HG03139 (cell line): ENCODE results near the gene CYB561.
"Not testable (repeated sequence)": the region's sequence is repeated elsewhere in the genome, so short reads cannot be mapped to it uniquely, and the experiment has no call there.

ENCODE experiments used
- ATAC-seq: cut with Tn5 transposase; IDR thresholded peaks from one replicate; pipeline ENCODE4 v1.9.1; 2021; ENCODE audit not compliant: unreplicated experiment

The CYB561 gene

GRCh38 chr17:63479495-63480184, 33.5 kb upstream of the CYB561 start:
- no peak for ATAC-seq

- peak; percentile 70 for ATAC-seq
These were observed 32.8 kb upstream of the CYB561 start for GRCh38 chr17:63478814-63479494.

- ATAC-seq: no peak
These were observed 31.7 kb upstream of the CYB561 start for GRCh38 chr17:63477480-63478440.

GRCh38 chr17:63476854-63477479, 30.9 kb upstream of the CYB561 start, which contains the start of gene ACE:
Gene ACE, plus strand, starts transcription at chr17:63477061. Its CDS starts 34 bp downstream, at chr17:63477095.
- ATAC-seq: no peak

DNA sequence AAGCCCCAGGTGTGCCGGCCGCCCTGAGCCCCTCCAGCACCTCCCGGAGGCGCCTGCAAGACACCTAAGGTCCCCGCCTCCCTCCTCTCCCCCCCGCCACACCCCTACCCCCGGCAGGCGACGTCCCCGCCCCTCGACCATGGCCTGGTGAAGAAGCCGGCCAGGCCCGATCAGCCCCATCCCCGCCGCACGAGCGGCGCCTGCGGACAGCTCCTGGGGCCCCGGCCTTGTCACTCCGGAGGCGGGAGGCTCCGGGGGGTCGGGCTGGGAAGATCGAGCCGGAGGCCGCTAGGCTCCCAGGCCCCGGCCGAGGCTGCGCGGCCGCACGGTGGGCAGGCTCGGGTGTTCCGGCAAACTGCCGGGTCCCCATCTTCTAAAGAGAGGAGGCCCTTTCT, 30.4 kb upstream of the CYB561 start:
- no peak for ATAC-seq

GRCh38 chr17:63475491-63476412, 29.6 kb upstream of the CYB561 start:
- ATAC-seq: no peak

GRCh38 chr17:63474586-63475460, 28.7 kb upstream of the CYB561 start:
- no peak for ATAC-seq

DNA sequence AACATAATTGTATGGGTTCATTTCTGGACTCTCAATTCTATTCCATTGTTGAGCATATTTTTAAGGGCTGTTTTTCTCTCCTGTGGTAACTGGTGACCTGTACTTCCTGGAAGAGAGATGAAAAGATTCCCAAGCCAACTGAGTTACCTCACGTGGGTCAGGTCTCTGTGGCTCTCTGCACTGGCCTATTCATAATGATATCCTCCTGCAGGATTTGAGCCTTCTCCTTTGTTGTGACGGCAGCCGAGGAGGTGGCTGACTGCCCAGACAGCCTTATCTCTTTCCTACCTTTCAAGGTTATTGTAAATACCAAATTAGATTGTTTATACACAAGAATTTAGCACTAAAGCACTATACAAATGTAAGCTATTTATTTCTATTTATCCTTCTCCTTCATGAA, 28.1 kb upstream of the CYB561 start:
- no peak for ATAC-seq

GRCh38 chr17:63468099-63468498, 22.0 kb upstream of the CYB561 start:
- ATAC-seq: not testable (repeated sequence)

DNA sequence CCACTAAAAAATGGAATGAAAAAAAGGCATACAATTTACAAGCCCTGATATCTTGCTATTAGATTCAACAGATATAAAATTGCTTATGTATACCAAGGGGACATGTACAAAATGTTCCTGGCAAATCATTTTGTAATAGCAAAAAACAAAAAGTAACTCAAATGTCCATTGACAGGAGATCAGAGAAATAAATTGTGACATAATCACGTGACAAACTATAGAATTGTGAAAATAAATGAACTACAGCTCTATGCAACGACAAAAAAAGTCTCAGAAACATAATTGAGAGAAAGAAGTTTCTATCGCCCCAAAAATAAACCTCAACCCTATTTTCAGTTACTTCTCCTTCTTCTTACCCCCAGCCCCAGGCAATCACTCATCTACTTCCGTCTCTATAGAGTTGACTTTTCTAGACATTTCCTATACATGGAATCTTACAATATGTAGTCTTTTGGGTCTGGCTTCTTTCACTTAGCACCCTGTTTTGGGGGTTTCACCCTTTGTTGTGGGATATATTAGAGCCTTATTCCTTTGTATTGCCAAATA, 18.7 kb upstream of the CYB561 start:
- ATAC-seq: no peak

DNA sequence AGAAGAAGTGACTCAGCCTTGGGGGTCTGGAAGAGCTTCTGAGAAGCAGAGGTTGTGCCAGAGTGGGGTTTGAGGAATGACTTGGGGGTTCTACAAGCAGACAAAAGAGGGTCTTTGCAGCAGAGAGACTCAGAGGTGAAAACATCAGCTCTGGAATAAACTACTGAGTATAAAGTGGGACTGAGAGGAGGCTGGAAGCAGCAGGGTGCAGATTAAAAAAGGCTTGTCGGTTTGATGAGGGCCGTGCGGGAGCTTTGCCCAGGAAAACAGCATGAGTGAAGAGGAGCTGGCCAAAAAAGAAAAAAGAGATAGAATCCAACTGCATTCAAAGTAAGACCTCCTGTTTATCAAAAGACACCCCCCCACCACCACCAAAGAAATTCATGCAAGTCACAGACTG, 17.7 kb upstream of the CYB561 start:
- ATAC-seq: no peak

DNA sequence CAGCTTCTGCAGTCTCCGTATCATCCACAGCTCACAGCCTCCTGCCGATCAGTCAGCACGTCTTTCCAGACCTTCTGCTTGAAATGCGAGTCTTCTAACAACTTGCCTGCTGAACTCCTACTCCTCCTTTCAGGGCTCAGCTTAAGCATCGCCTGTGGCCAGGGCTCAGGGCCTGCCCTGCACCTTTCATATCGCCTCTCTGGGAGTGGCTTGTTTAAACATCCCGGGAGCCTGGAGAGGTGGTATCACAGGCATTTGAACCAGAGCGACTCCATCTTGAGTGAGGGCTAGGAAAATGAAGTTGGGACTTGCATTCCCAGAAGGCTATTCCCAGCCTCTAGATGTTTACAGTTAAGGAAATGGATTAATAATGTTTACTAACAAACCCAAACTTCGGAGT, 13.9 kb upstream of the CYB561 start:
- ATAC-seq: no peak

DNA sequence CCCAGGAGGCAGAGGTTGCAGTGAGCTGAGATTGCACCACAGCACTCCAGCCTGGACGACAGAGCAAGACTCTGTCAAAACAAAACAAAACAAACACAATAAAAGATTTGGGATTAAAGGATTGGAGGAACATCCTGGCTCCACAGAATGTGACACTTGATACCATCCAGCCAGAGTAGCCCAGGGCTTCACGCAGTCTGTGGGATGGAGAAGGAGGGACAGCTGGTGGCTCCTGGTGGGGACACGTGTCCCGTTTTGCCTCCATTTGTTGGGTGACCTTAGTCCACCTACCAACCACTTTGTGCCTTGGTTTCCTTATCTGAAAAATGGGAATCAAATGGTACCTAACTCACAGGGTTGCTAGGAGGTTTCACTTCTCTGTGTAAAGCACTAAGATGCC, 12.4 kb upstream of the CYB561 start:
- no peak for ATAC-seq

- no peak for ATAC-seq
These were observed 9.3 kb upstream of the CYB561 start for GRCh38 chr17:63455417-63455816.

GRCh38 chr17:63454915-63455314, 8.8 kb upstream of the CYB561 start:
- no peak for ATAC-seq

- ATAC-seq: not testable (repeated sequence)
These were observed 8.3 kb upstream of the CYB561 start for GRCh38 chr17:63454357-63454756.

GRCh38 chr17:63452962-63453551, 7.0 kb upstream of the CYB561 start:
- ATAC-seq: no peak
